Measurements from ENCODE around the gene CD96. TPM values are rescaled to one million over a fixed set of nuclear protein-coding genes. Genes with fewer than 3 reads are reported as not detected.
A peak's percentile ranks its signal among the peaks of the same experiment; 100 is the strongest.
"Not testable (repeated sequence)": the region's sequence is repeated elsewhere in the genome, so short reads cannot be mapped to it uniquely, and the experiment has no call there.

Gene CD96
- total RNA-seq, 4 donors from 2014 or later: under 0.01 to 3.3 (median 0.64) TPM

DNA sequence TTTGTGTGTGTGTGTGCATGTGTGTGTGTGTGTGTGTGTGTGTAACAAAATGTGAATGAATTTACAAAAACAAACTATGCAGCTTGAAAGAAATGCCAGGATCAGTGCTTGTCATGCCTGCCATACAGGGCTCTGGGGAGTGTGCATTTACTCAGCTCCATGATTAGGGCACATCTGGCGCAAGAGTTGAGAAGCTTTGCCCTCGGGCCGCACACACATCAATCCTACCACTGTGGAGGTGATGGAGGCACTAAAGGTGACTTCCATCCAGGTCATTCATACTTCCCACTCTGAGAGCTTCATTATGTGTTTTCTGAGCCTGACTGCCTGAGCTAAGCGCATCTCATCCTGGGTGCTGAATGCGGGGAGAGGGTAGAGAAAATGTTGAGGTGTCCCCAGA is 125.2 kb downstream of the CD96 start:
- TF ChIP-seq, protein P1, sequence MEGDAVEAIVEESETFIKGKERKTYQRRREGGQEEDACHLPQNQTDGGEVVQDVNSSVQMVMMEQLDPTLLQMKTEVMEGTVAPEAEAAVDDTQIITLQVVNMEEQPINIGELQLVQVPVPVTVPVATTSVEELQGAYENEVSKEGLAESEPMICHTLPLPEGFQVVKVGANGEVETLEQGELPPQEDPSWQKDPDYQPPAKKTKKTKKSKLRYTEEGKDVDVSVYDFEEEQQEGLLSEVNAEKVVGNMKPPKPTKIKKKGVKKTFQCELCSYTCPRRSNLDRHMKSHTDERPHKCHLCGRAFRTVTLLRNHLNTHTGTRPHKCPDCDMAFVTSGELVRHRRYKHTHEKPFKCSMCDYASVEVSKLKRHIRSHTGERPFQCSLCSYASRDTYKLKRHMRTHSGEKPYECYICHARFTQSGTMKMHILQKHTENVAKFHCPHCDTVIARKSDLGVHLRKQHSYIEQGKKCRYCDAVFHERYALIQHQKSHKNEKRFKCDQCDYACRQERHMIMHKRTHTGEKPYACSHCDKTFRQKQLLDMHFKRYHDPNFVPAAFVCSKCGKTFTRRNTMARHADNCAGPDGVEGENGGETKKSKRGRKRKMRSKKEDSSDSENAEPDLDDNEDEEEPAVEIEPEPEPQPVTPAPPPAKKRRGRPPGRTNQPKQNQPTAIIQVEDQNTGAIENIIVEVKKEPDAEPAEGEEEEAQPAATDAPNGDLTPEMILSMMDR (IDR thresholded peaks at IDR 0.05): no peak
- TF ChIP-seq EP300 (IDR thresholded peaks at IDR 0.05) (no peak), POLR2A (IDR thresholded peaks at IDR 0.05) (no peak)
- 87 to 100% methylated on average over 5 of the region's 5 CpGs for WGBS, 2 donors
- Histone ChIP-seq H3K27ac (peak overlapping the region in 2 of 4 donors; percentile 42 to 55), H3K36me3 (no peaks in the 10 kb centered on the region), H3K4me3 (no peak overlapping the region), H3K27me3 (no peaks in the 10 kb centered on the region), H3K9me3 (no peaks in the 10 kb centered on the region), H3K4me1 (peaks cover 0 to 7% (median 0%) of the 10 kb centered on the region in 4 donors)
- DNase-seq (ENCODE audit: low spot score in 2 of 2): no peak

- peak in 1 of 2 donors; percentile 33 for DNase-seq (ENCODE audit: low spot score in 2 of 2)
- Histone ChIP-seq H3K36me3 (no peaks in the 10 kb centered on the region), H3K27ac (peak overlapping the region in 3 of 4 donors; percentile 41 to 55 (median 42)), H3K4me3 (no peak overlapping the region), H3K27me3 (no peaks in the 10 kb centered on the region), H3K9me3 (no peaks in the 10 kb centered on the region), H3K4me1 (peaks cover 0 to 7% (median 0%) of the 10 kb centered on the region in 4 donors)
- WGBS, 2 donors: 51 to 53% methylated on average over 5 of the region's 5 CpGs
- no peak for TF ChIP-seq POLR2A (IDR thresholded peaks at IDR 0.05)
- peak in 1 of 2 donors; percentile 56 for TF ChIP-seq EP300 (IDR thresholded peaks at IDR 0.05)
Observed at GRCh38 chr3:111667621-111668239, 125.7 kb downstream of the CD96 start.

GRCh38 chr3:111668326-111668725 is 126.3 kb downstream of the CD96 start:
- no peaks in the 10 kb centered on the region for H3K36me3 ChIP-seq
- no peak for DNase-seq (ENCODE audit: low spot score in 2 of 2)
- H3K4me1 ChIP-seq: peaks cover 0 to 7% (median 0%) of the 10 kb centered on the region in 4 donors
- no peaks in the 10 kb centered on the region for H3K9me3 ChIP-seq
- no peak overlapping the region for H3K27ac ChIP-seq
- H3K27me3 ChIP-seq: no peaks in the 10 kb centered on the region
- TF ChIP-seq EP300 (IDR thresholded peaks at IDR 0.05) (no peak), POLR2A (IDR thresholded peaks at IDR 0.05) (no peak)
- TF ChIP-seq, protein P1 (IDR thresholded peaks at IDR 0.05): no peak
- H3K4me3 ChIP-seq: no peak overlapping the region

GRCh38 chr3:111668888-111669488 is 127.0 kb downstream of the CD96 start:
- no peaks in the 10 kb centered on the region for H3K27me3 ChIP-seq
- no peak overlapping the region for H3K4me3 ChIP-seq
- WGBS, 2 donors: 16 to 19% methylated on average over 5 of the region's 5 CpGs
- no peak for DNase-seq (ENCODE audit: low spot score in 2 of 2)
- H3K36me3 ChIP-seq: no peaks in the 10 kb centered on the region
- H3K9me3 ChIP-seq: no peaks in the 10 kb centered on the region
- TF ChIP-seq, protein P1 (IDR thresholded peaks at IDR 0.05): peak; percentile 73 to 84 (median 77)
- TF ChIP-seq EP300 (IDR thresholded peaks at IDR 0.05): no peak
- peaks cover 0 to 13% (median 2%) of the 10 kb centered on the region in 4 donors for H3K4me1 ChIP-seq
- H3K27ac ChIP-seq: no peak overlapping the region

DNA sequence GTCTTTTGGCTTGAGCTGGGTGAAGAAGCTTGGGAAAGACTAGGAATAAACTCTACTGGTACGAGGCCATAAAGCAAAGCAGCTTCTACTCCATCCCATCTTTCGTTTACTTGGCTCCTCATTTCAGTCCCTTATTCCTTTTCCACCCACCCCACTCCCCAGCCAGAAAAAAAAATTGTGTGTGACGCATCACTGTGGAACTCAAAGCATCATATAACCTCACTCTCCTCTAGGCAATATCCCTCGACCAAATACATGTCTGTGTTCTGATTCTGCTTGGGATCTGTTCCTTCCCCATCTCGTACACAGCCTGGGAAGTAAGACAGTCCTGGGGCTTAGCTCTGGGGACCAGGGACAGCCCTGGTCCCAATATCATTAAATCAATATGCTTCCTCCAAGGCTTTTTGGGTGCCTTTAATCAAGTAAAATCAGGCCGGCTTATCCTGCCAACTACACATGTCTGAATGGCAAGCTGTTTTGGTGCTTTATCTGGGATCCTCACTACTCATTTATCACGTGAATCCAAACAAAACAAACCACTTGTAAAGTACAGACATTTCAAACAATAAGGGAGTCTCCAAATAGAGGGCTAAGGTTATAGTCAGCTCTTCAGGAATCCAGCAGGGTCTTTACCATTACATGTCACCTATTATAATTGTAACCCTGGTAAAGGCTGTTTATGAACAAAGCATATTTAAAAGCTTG is 128.1 kb downstream of the CD96 start:
- Histone ChIP-seq H3K4me3 (no peak overlapping the region), H3K27me3 (no peaks in the 10 kb centered on the region), H3K36me3 (no peaks in the 10 kb centered on the region), H3K9me3 (no peaks in the 10 kb centered on the region), H3K27ac (no peak overlapping the region), H3K4me1 (peaks cover 0 to 19% (median 2%) of the 10 kb centered on the region in 4 donors)
- TF ChIP-seq, protein P1 (IDR thresholded peaks at IDR 0.05): no peak
- TF ChIP-seq EP300 (IDR thresholded peaks at IDR 0.05): no peak
- no peak for DNase-seq (ENCODE audit: low spot score in 2 of 2)
- WGBS, 2 donors: 74 to 77% methylated on average over 7 of the region's 7 CpGs

DNA sequence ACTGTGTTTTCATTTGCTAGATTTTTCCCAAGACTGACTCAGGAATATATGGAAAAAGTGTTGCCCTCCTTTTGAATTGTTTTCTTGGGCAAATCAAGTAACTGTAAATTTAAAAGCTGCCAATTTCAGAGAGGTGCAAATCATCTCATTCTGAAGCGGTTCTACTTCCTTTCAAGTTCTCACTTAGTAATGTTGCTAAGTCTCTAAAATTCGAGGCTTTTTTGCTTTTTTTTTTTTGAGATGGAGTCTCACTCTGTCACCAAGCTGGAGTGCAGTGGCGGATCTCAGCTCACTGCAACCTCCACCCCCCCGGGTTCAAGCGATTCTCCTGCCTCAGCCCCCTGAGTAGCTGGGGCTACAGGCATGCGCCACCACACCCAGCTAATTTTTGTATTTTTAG is 130.5 kb downstream of the CD96 start:
- not testable (repeated sequence) for H3K36me3 ChIP-seq; H3K27ac ChIP-seq; H3K9me3 ChIP-seq; H3K4me3 ChIP-seq; H3K27me3 ChIP-seq; DNase-seq (ENCODE audit: low spot score in 2 of 2)
- peaks cover 0 to 32% (median 2%) of the 10 kb centered on the region in 4 donors for H3K4me1 ChIP-seq
- 76 to 81% methylated on average over 6 of the region's 6 CpGs for WGBS, 2 donors

Data from tibial nerve (tissue), 4 donors.